HG02759 (cell line): ENCODE measurements around the gene PRPF19.

Experiments
- ATAC-seq: cut with Tn5 transposase; IDR thresholded peaks from one replicate; pipeline ENCODE4 v1.9.1; 2021; ENCODE audit warnings: mild to moderate bottlenecking, moderate library complexity; ENCODE audit not compliant: unreplicated experiment

The PRPF19 gene

GRCh38 chr11:60862171-60862570, 44.2 kb downstream of the PRPF19 start:
- ATAC-seq, result no peak

- no peak for ATAC-seq
These were observed 45.4 kb downstream of the PRPF19 start for GRCh38 chr11:60860943-60861342.

DNA sequence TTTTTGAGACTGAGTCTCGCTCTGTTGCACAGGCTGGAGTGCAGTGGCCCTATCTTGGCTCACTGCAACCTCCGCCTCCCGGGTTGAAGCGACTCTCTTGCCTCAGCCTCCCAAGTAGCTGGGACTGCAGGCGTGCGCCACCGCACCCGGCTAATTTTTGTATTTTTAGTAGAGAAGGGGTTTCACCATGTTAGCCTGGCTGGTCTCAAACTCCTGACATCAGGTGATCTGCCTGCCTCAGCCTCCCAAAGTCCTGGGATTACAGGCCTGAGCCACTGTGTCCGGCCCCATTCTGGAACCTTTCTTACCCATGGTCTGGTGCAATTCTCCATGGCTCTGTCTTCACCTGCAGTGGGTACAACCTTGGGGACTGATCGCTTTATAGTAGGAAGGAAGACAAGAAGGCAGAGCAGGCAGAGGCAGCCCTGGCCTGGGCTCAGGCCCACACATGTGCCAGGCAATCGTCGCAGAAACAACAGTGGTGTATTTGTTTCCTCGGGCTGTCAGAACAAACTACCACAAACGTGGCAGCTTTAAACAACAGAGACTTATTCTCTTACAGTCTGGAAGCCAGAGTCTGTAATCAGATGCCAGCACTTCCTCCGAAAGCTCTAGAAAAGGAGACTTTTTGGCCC, 46.7 kb downstream of the PRPF19 start:
- no peak for ATAC-seq

- ATAC-seq, result no peak
These were observed 47.5 kb downstream of the PRPF19 start for GRCh38 chr11:60858731-60859464.

- no peak for ATAC-seq
These were observed 48.1 kb downstream of the PRPF19 start for GRCh38 chr11:60858236-60858635.

GRCh38 chr11:60857378-60858232, 48.8 kb downstream of the PRPF19 start:
- no peak for ATAC-seq

GRCh38 chr11:60855726-60856633, 50.4 kb downstream of the PRPF19 start, which contains the start of gene PTGDR2:
TSS of gene PTGDR2 (minus strand) at chr11:60855950. CDS start at chr11:60853722, 2,228 bp downstream.
- ATAC-seq, result no peak

DNA sequence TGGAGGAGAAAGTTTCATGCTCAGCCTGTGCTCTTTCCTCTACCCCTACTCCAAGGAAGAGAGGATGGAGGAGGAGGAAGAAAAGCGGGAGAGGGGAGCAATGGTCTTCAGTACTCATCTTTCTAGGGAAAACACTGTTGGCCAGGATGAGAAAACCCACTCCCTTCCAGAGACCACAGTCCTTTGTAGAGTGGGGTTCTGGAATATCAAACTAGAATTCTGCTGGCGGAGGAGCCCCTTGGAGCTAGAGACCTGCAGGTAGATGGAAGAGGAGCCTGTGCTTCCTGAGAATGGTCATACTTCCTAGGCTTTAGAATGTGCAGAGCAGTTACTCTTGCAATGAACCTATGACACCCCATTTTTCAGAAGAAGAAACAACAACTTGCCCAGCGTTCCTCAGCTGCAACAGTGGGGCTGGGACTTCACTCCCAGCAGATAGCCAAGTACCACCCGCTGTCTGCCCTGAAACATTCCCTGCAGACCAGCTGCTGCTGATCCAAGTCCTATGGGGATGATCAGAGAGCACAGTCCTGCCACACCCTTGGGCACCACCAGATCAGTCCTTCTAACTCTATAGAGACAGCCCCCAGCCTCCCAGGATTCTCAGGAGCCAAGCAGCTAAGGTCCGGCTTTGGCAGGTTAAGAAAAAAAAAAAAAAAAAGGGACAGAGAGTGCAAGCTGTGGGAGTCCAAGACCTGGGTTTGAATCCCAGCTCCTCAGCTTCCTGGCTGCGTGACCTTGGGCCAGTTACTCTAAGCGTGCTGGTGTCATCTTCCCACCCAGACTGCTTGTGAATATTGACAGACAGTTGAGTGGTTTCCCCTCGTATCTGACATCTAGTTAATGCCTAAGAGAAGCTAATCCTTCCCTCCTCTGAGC, 51.3 kb downstream of the PRPF19 start:
- no peak for ATAC-seq

- ATAC-seq, result no peak
These were observed 52.1 kb downstream of the PRPF19 start for GRCh38 chr11:60854140-60854846.

- no peak for ATAC-seq
These were observed 53.1 kb downstream of the PRPF19 start for GRCh38 chr11:60852982-60853950.

- ATAC-seq, result no peak
These were observed 54.0 kb downstream of the PRPF19 start for GRCh38 chr11:60852117-60852981.

GRCh38 chr11:60851327-60852104, 54.9 kb downstream of the PRPF19 start:
- no peak for ATAC-seq

DNA sequence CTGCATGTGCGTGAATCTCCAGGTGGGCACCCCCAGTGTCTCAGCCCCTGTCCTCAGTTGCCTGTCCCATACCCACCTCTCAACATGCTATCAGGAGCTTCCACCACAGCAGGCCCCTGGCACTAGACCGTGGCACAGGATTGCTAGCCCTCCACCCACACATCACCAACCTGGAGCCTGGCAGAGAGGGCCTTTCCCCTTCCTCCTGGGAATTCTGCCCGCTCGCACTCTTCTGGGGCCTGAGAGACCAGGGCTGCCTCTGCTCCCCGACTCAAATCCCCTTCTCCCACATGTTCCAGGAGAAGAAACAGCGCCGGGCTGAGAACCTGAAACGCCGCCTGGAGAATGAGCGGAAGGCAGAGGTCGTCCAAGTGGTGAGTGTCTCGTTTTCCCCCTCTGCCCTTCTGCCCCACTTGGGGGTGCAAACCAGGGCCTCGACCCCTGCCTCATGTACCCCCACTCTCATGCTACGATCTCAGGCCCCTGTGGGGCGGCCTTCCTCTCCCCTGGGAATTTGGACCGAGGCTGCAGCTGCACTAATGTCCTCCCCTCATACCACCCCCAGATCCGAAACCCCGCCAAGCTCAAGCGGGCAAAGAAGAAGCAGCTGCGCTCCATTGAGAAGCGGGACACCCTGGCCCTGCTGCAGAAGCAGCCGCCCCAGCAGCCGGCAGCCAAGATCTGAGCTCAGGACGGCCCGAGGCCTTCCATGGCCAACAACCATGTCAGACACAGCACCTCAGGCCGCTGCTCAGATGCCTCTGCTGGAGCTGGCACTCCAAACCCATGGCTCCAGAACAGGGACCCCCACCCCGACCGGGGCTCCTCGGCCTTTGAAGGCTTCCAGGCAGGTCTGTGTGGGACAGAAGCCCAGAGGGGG, 56.5 kb downstream of the PRPF19 start:
- no peak for ATAC-seq

DNA sequence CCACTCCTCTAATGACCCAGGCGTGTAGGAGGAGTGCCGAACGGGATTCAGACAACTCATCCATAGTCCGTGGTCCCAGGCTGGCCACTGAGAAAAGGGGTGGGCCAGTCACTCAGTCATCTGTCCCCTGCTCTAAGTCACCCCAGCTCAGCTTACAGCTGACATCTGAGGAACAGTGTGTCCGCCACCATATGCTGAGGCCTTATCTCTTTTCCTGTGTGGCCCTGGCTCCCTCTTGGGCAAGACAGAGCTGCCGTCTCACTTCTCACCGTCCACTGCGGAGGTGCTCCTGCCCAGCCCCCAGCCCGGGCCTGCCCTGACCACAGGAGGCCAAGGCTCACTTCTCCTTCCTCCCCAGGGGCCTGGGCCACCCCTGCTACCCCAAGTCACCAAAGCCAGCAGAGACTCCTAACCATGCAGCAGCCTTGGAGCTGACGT, 57.7 kb downstream of the PRPF19 start:
- ATAC-seq, result no peak

GRCh38 chr11:60847896-60848295, 58.5 kb downstream of the PRPF19 start:
- no peak for ATAC-seq
